NCI-H1417 (cell line): ENCODE measurements around the gene GLI1.

ENCODE experiments used
- DNase-seq, 3 experiments: peaks; one replicate each; lab custom pipeline; 2025; lab: John Stamatoyannopoulos, UW

GLI1 gene

GRCh38 chr12:57461276-57461916 is 1.8 kb downstream of the GLI1 start:
- peak in 2 of 3 experiments; percentile 46 to 50 for DNase-seq

- no peak for DNase-seq
Observed at GRCh38 chr12:57461917-57462250, 2.3 kb downstream of the GLI1 start.

- DNase-seq: peak; percentile 88 to 96 (median 95)
Observed at GRCh38 chr12:57462251-57462911, 2.8 kb downstream of the GLI1 start.

GRCh38 chr12:57462912-57463253 is 3.3 kb downstream of the GLI1 start:
- DNase-seq: no peak

- no peak for DNase-seq
Observed at GRCh38 chr12:57464569-57464968, 5.0 kb downstream of the GLI1 start.

GRCh38 chr12:57465030-57465746 is 5.6 kb downstream of the GLI1 start:
- no peak for DNase-seq

- no peak for DNase-seq
Observed at GRCh38 chr12:57465747-57466505, 6.3 kb downstream of the GLI1 start.

- DNase-seq: no peak
Observed at GRCh38 chr12:57467212-57467874, 7.8 kb downstream of the GLI1 start.

GRCh38 chr12:57467915-57468314 is 8.3 kb downstream of the GLI1 start:
- no peak for DNase-seq

- no peak for DNase-seq
Observed at GRCh38 chr12:57469296-57470164, 9.9 kb downstream of the GLI1 start.

GRCh38 chr12:57470286-57470969 is 10.8 kb downstream of the GLI1 start:
- DNase-seq: no peak

- no peak for DNase-seq
Observed at GRCh38 chr12:57470970-57471656, 11.5 kb downstream of the GLI1 start.

- no peak for DNase-seq
Observed at GRCh38 chr12:57471661-57472060, 12.1 kb downstream of the GLI1 start.

GRCh38 chr12:57472391-57472790 is 12.8 kb downstream of the GLI1 start:
- DNase-seq: no peak

- DNase-seq: no peak
Observed at GRCh38 chr12:57473392-57473791, 13.8 kb downstream of the GLI1 start.

- DNase-seq: no peak
Observed at GRCh38 chr12:57473886-57474285, 14.3 kb downstream of the GLI1 start.

GRCh38 chr12:57474430-57474829 is 14.8 kb downstream of the GLI1 start:
- peak in 1 of 3 experiments; percentile 58 for DNase-seq

- peak in 2 of 3 experiments; percentile 65 to 66 for DNase-seq
Observed at GRCh38 chr12:57474862-57475261, 15.3 kb downstream of the GLI1 start.

- DNase-seq: peak in 2 of 3 experiments; percentile 65 to 68
Observed at GRCh38 chr12:57475271-57476161, 15.9 kb downstream of the GLI1 start.
